Measurements from ENCODE around the gene AUTS2. TPM values are rescaled to one million over a fixed set of nuclear protein-coding genes. Genes with fewer than 3 reads are reported as not detected.

AUTS2 gene
- polyA plus RNA-seq, 6 donors from 2014 or later, result 8.8 to 28.0 (median 20.9) TPM

GRCh38 chr7:70346844-70347462 is 748.7 kb downstream of the AUTS2 start:
- Mint-ChIP-seq H3K27me3 (no peaks in the 10 kb centered on the region), H3K27ac (peak overlapping the region in 3 of 6 donors; percentile 9 to 56 (median 40)), H3K9me3 (peaks cover 0 to 2% (median 0%) of the 10 kb centered on the region in 7 donors), H3K36me3 (peaks cover 0 to 7% of the 10 kb centered on the region in 2 donors), H3K4me3 (no peak overlapping the region), H3K4me1 (peaks cover 12 to 21% (median 16%) of the 10 kb centered on the region in 3 donors)
- DNase-seq (no peak), ATAC-seq (ENCODE audit: low read depth in 2 of 2) (no peak)

GRCh38 chr7:70347463-70348254 is 749.4 kb downstream of the AUTS2 start:
- Mint-ChIP-seq H3K27me3 (no peaks in the 10 kb centered on the region), H3K4me3 (no peak overlapping the region), H3K27ac (peak overlapping the region in 3 of 6 donors; percentile 8 to 40 (median 40)), H3K36me3 (peaks cover 0 to 7% of the 10 kb centered on the region in 2 donors), H3K9me3 (peaks cover 0 to 2% (median 0%) of the 10 kb centered on the region in 7 donors), H3K4me1 (peaks cover 12 to 21% (median 16%) of the 10 kb centered on the region in 3 donors)
- no peak for DNase-seq
- no peak for ATAC-seq (ENCODE audit: low read depth in 2 of 2)

- ATAC-seq (ENCODE audit: low read depth in 2 of 2), result no peak
- no peak for DNase-seq
- Mint-ChIP-seq H3K4me1 (peaks cover 14 to 26% (median 25%) of the 10 kb centered on the region in 3 donors), H3K9me3 (peaks cover 0 to 2% (median 0%) of the 10 kb centered on the region in 7 donors), H3K27me3 (no peaks in the 10 kb centered on the region), H3K27ac (peak overlapping the region in 1 of 6 donors; percentile 33), H3K36me3 (peaks cover 0 to 7% of the 10 kb centered on the region in 2 donors), H3K4me3 (no peak overlapping the region)
Observed at GRCh38 chr7:70349031-70349430, 750.8 kb downstream of the AUTS2 start.

- Mint-ChIP-seq H3K27me3 (no peaks in the 10 kb centered on the region), H3K4me1 (peaks cover 20 to 34% (median 32%) of the 10 kb centered on the region in 3 donors), H3K36me3 (peaks cover 0 to 7% of the 10 kb centered on the region in 2 donors), H3K27ac (peak overlapping the region in 1 of 6 donors; percentile 83), H3K9me3 (peaks cover 0 to 2% (median 0%) of the 10 kb centered on the region in 7 donors), H3K4me3 (no peak overlapping the region)
- ATAC-seq (ENCODE audit: low read depth in 2 of 2) (no peak), DNase-seq (no peak)
Observed at GRCh38 chr7:70349819-70350218, 751.5 kb downstream of the AUTS2 start.

GRCh38 chr7:70352088-70352487 is 753.8 kb downstream of the AUTS2 start:
- Mint-ChIP-seq H3K4me3 (no peak overlapping the region), H3K9me3 (peaks cover 0 to 2% (median 0%) of the 10 kb centered on the region in 7 donors), H3K4me1 (peaks cover 31 to 50% (median 40%) of the 10 kb centered on the region in 3 donors), H3K36me3 (peaks cover 0 to 7% of the 10 kb centered on the region in 2 donors), H3K27me3 (no peaks in the 10 kb centered on the region), H3K27ac (peak overlapping the region in 3 of 6 donors; percentile 7 to 60 (median 17))
- ATAC-seq (ENCODE audit: low read depth in 2 of 2) (no peak), DNase-seq (no peak)

- H3K9me3 Mint-ChIP-seq, result peaks cover 0 to 2% (median 0%) of the 10 kb centered on the region in 7 donors
- ATAC-seq (ENCODE audit: low read depth in 2 of 2), result no peak
- no peaks in the 10 kb centered on the region for H3K27me3 Mint-ChIP-seq
Observed at GRCh38 chr7:70352906-70353305, 754.6 kb downstream of the AUTS2 start.

GRCh38 chr7:70353330-70353945 is 755.2 kb downstream of the AUTS2 start:
- DNase-seq, result no peak
- Mint-ChIP-seq H3K27me3 (no peaks in the 10 kb centered on the region), H3K4me1 (peaks cover 23 to 37% (median 32%) of the 10 kb centered on the region in 3 donors), H3K9me3 (peaks cover 0 to 4% (median 2%) of the 10 kb centered on the region in 7 donors), H3K27ac (peak overlapping the region in 4 of 6 donors; percentile 43 to 95 (median 83)), H3K36me3 (peaks cover 0 to 12% of the 10 kb centered on the region in 2 donors), H3K4me3 (no peak overlapping the region)
- ATAC-seq (ENCODE audit: low read depth in 2 of 2), result no peak

More at GRCh38 chr7:70352906-70353305, 754.6 kb downstream of the AUTS2 start:
- DNase-seq, result no peak
- H3K27ac Mint-ChIP-seq, result peak overlapping the region in 2 of 6 donors; percentile 13 to 43
- no peak overlapping the region for H3K4me3 Mint-ChIP-seq
- H3K36me3 Mint-ChIP-seq, result peaks cover 0 to 7% of the 10 kb centered on the region in 2 donors
- H3K4me1 Mint-ChIP-seq, result peaks cover 23 to 42% (median 32%) of the 10 kb centered on the region in 3 donors

- peaks cover 23 to 32% (median 32%) of the 10 kb centered on the region in 3 donors for H3K4me1 Mint-ChIP-seq
- H3K36me3 Mint-ChIP-seq, result peaks cover 0 to 14% of the 10 kb centered on the region in 2 donors
- ATAC-seq (ENCODE audit: low read depth in 2 of 2) (no peak), DNase-seq (no peak)
- peaks cover 0 to 4% (median 2%) of the 10 kb centered on the region in 7 donors for H3K9me3 Mint-ChIP-seq
- no peaks in the 10 kb centered on the region for H3K27me3 Mint-ChIP-seq
- H3K4me3 Mint-ChIP-seq, result peak overlapping the region in 3 of 8 donors; percentile 58 to 76 (median 68)
- H3K27ac Mint-ChIP-seq, result peak overlapping the region in 5 of 6 donors; percentile 75 to 95 (median 90)
Observed at GRCh38 chr7:70353946-70354335, 755.7 kb downstream of the AUTS2 start.

GRCh38 chr7:70354409-70355169 is 756.3 kb downstream of the AUTS2 start:
- Mint-ChIP-seq H3K9me3 (peaks cover 0 to 4% (median 2%) of the 10 kb centered on the region in 7 donors), H3K36me3 (peaks cover 0 to 14% of the 10 kb centered on the region in 2 donors), H3K4me3 (peak overlapping the region; percentile 19 to 76 (median 56)), H3K27ac (peak overlapping the region; percentile 50 to 95 (median 86)), H3K27me3 (no peaks in the 10 kb centered on the region), H3K4me1 (peaks cover 23 to 32% (median 32%) of the 10 kb centered on the region in 3 donors)
- peak; percentile 37 to 60 for ATAC-seq (ENCODE audit: low read depth in 2 of 2)
- DNase-seq, result peak; percentile 6

GRCh38 chr7:70355198-70356020 is 757.1 kb downstream of the AUTS2 start:
- Mint-ChIP-seq H3K9me3 (peaks cover 0 to 4% (median 2%) of the 10 kb centered on the region in 7 donors), H3K4me3 (peak overlapping the region; percentile 19 to 85 (median 63)), H3K27ac (peak overlapping the region; percentile 6 to 95 (median 86)), H3K36me3 (peaks cover 0 to 14% of the 10 kb centered on the region in 2 donors), H3K27me3 (no peaks in the 10 kb centered on the region), H3K4me1 (peaks cover 23 to 32% (median 32%) of the 10 kb centered on the region in 3 donors)
- DNase-seq, result no peak
- ATAC-seq (ENCODE audit: low read depth in 2 of 2), result no peak

- peaks cover 0 to 7% of the 10 kb centered on the region in 2 donors for H3K36me3 Mint-ChIP-seq
- H3K27ac Mint-ChIP-seq, result peak overlapping the region in 3 of 6 donors; percentile 75 to 95 (median 90)
- DNase-seq, result no peak
- H3K4me3 Mint-ChIP-seq, result no peak overlapping the region
- no peak for ATAC-seq (ENCODE audit: low read depth in 2 of 2)
- H3K27me3 Mint-ChIP-seq, result no peaks in the 10 kb centered on the region
- peaks cover 0 to 4% (median 0%) of the 10 kb centered on the region in 7 donors for H3K9me3 Mint-ChIP-seq
- peaks cover 23 to 32% (median 32%) of the 10 kb centered on the region in 3 donors for H3K4me1 Mint-ChIP-seq
Observed at GRCh38 chr7:70356085-70356786, 758.0 kb downstream of the AUTS2 start.

Data from naive B cell (primary cell).